ENCODE measurements around the gene FAM222B.

GRCh38 chr17:28875848-28876550, 33.4 kb upstream of the FAM222B start:
- no peak for TF ChIP-seq EGR1 (IDR thresholded peaks at IDR 0.05; ENCODE audit: low read depth in 2 of 2)
- no peak for TF ChIP-seq CTCF (IDR thresholded peaks at IDR 0.05; ENCODE audit: low read depth, low read length, missing input control)
- no peak for TF ChIP-seq ATF3 (IDR thresholded peaks at IDR 0.05)
- no peak for TF ChIP-seq ZBTB33 (IDR thresholded peaks at IDR 0.05)
- TF ChIP-seq REST (IDR thresholded peaks at IDR 0.05): no peak
- TF ChIP-seq SP1 (IDR thresholded peaks at IDR 0.05): no peak
- no peak for TF ChIP-seq MAX (IDR thresholded peaks at IDR 0.05)
- no peak for TF ChIP-seq YY1 (IDR thresholded peaks at IDR 0.05)
- TF ChIP-seq RAD21 (IDR thresholded peaks at IDR 0.05): no peak
- no peak for TF ChIP-seq JUND (IDR thresholded peaks at IDR 0.05)
- TF ChIP-seq TAF1 (conservative IDR thresholded peaks at IDR 0.05): no peak
- no peak for TF ChIP-seq GABPA (IDR thresholded peaks at IDR 0.05 in 1 of 2, conservative IDR thresholded peaks at IDR 0.05 in 1 of 2)
- no peak for TF ChIP-seq NR2F2 (IDR thresholded peaks at IDR 0.05)
- no peak for TF ChIP-seq RXRA (IDR thresholded peaks at IDR 0.05)

Data from liver (tissue), 3 donors.